ENCODE results near the gene KRTAP1-1.
"Not testable (repeated sequence)": the region's sequence is repeated elsewhere in the genome, so short reads cannot be mapped to it uniquely, and the experiment has no call there.

KRTAP1-1 gene

GRCh38 chr17:41065829-41066624 is 24.8 kb upstream of the KRTAP1-1 start, which contains the start of gene KRTAP2-4:
Gene KRTAP2-4 (minus strand): TSS chr17:41065879. CDS start chr17:41065845, 34 bp downstream.
- Histone ChIP-seq H3K27ac (ENCODE audit: low read depth, low read length) (no peak within 1 kb of the TSS), H3K4me3 (ENCODE audit: low read depth in 1 of 2, low read length in 2 of 2) (no peak within 1 kb of the TSS), H3K4me1 (ENCODE audit: insufficient read depth, low read length) (no peaks in the 10 kb centered on the region), H3K27me3 (ENCODE audit: control insufficient read depth in 1 of 2, insufficient read depth in 2 of 2, low read length in 2 of 2) (no peaks in the 10 kb centered on the region), H3K36me3 (ENCODE audit: insufficient read depth, low read length) (no peaks in the 10 kb centered on the region), H3K9ac (ENCODE audit: low read length) (no peak within 1 kb of the TSS), H3K9me3 (ENCODE audit: low read length) (no peaks in the 10 kb centered on the region)

DNA sequence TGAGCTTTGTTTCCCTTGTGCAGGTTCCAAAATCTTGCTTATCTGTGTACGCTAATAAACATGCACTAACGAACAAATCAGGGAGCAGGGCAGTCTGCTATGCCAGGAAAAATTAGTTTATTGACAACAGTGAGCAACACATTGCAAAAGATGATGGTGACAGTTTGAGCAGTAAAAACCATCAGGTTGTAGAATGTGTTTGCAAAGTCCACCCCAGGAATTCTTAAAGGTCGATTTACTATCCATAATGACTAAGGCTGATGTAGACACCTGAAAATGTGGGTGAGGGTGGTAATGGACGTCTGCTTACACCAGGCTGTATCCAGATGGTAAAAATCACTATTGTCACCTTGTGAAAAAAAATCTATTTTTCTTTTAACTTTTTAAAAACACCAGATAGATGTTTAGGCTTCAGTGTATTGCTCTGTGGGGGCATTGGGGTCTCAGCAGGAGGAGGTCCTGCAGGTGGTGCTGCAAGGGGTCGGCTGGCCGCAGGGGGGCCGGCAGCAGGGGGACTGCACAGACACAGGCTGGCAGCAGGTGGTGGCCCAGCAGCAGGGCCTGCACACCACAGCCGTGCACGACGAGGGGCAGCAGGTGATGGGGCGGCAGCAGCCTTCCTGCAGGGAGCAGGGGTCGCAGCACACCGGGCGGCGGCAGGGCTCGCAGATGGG is 23.9 kb upstream of the KRTAP1-1 start:
- not testable (repeated sequence) for H3K9me3 ChIP-seq (ENCODE audit: low read length); H3K4me1 ChIP-seq (ENCODE audit: insufficient read depth, low read length); H3K27ac ChIP-seq (ENCODE audit: low read depth, low read length)

GRCh38 chr17:41064301-41064700 is 23.1 kb upstream of the KRTAP1-1 start:
- no peak overlapping the region for H3K27ac ChIP-seq (ENCODE audit: low read depth, low read length)
- H3K9ac ChIP-seq (ENCODE audit: low read length) = no peak overlapping the region
- no peaks in the 10 kb centered on the region for H3K27me3 ChIP-seq (ENCODE audit: control insufficient read depth in 1 of 2, insufficient read depth in 2 of 2, low read length in 2 of 2)
- no peaks in the 10 kb centered on the region for H3K9me3 ChIP-seq (ENCODE audit: low read length)
- H3K4me1 ChIP-seq (ENCODE audit: insufficient read depth, low read length) = no peaks in the 10 kb centered on the region
- no peak overlapping the region for H3K4me3 ChIP-seq (ENCODE audit: low read depth in 1 of 2, low read length in 2 of 2)
- no peaks in the 10 kb centered on the region for H3K36me3 ChIP-seq (ENCODE audit: insufficient read depth, low read length)

More for the DNA sequence above, 23.9 kb upstream of the KRTAP1-1 start:
- not testable (repeated sequence) for H3K9ac ChIP-seq (ENCODE audit: low read length); H3K27me3 ChIP-seq (ENCODE audit: control insufficient read depth in 1 of 2, insufficient read depth in 2 of 2, low read length in 2 of 2); H3K36me3 ChIP-seq (ENCODE audit: insufficient read depth, low read length); H3K4me3 ChIP-seq (ENCODE audit: low read depth in 1 of 2, low read length in 2 of 2)

DNA sequence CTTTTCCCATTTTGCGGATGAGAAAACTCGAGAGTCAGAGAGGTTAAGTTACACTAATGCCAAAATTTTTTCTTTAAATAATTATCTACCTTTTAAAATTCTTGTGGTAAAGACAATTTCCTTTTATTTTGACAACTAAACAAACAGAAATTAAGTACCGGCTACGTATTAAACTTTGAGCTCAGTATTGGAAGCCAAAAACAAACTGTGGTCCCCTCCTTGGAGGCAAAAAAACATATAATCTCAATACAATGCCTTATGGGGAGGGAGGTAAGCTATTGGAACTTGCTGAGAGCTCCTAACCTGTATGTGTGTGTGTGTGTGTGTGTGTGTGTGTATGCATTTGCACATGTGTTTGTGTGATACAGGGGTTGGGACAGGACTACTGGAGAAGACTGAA is 22.2 kb upstream of the KRTAP1-1 start:
- no peaks in the 10 kb centered on the region for H3K36me3 ChIP-seq (ENCODE audit: insufficient read depth, low read length)
- no peak overlapping the region for H3K27ac ChIP-seq (ENCODE audit: low read depth, low read length)
- no peak overlapping the region for H3K9ac ChIP-seq (ENCODE audit: low read length)
- no peaks in the 10 kb centered on the region for H3K4me1 ChIP-seq (ENCODE audit: insufficient read depth, low read length)
- H3K27me3 ChIP-seq (ENCODE audit: control insufficient read depth in 1 of 2, insufficient read depth in 2 of 2, low read length in 2 of 2) = no peaks in the 10 kb centered on the region
- no peaks in the 10 kb centered on the region for H3K9me3 ChIP-seq (ENCODE audit: low read length)
- H3K4me3 ChIP-seq (ENCODE audit: low read depth in 1 of 2, low read length in 2 of 2) = no peak overlapping the region

GRCh38 chr17:41061964-41062363 is 20.7 kb upstream of the KRTAP1-1 start:
- no peaks in the 10 kb centered on the region for H3K4me1 ChIP-seq (ENCODE audit: insufficient read depth, low read length)
- H3K9me3 ChIP-seq (ENCODE audit: low read length) = no peaks in the 10 kb centered on the region
- H3K4me3 ChIP-seq (ENCODE audit: low read depth in 1 of 2, low read length in 2 of 2) = no peak overlapping the region
- H3K27me3 ChIP-seq (ENCODE audit: control insufficient read depth in 1 of 2, insufficient read depth in 2 of 2, low read length in 2 of 2) = no peaks in the 10 kb centered on the region
- no peak overlapping the region for H3K9ac ChIP-seq (ENCODE audit: low read length)
- no peaks in the 10 kb centered on the region for H3K36me3 ChIP-seq (ENCODE audit: insufficient read depth, low read length)
- H3K27ac ChIP-seq (ENCODE audit: low read depth, low read length) = no peak overlapping the region

- Histone ChIP-seq H3K4me3 (ENCODE audit: low read depth in 1 of 2, low read length in 2 of 2) (no peak within 1 kb of the TSS), H3K36me3 (ENCODE audit: insufficient read depth, low read length) (no peaks in the 10 kb centered on the region), H3K9ac (ENCODE audit: low read length) (no peak within 1 kb of the TSS), H3K27me3 (ENCODE audit: control insufficient read depth in 1 of 2, insufficient read depth in 2 of 2, low read length in 2 of 2) (no peaks in the 10 kb centered on the region), H3K9me3 (ENCODE audit: low read length) (no peaks in the 10 kb centered on the region), H3K4me1 (ENCODE audit: insufficient read depth, low read length) (no peaks in the 10 kb centered on the region), H3K27ac (ENCODE audit: low read depth, low read length) (no peak within 1 kb of the TSS)
These were observed 18.9 kb upstream of the KRTAP1-1 start, which contains the start of gene KRTAP2-3 for GRCh38 chr17:41060052-41060604. Gene KRTAP2-3 (minus strand): TSS chr17:41060114. CDS start chr17:41060050, 64 bp downstream.

DNA sequence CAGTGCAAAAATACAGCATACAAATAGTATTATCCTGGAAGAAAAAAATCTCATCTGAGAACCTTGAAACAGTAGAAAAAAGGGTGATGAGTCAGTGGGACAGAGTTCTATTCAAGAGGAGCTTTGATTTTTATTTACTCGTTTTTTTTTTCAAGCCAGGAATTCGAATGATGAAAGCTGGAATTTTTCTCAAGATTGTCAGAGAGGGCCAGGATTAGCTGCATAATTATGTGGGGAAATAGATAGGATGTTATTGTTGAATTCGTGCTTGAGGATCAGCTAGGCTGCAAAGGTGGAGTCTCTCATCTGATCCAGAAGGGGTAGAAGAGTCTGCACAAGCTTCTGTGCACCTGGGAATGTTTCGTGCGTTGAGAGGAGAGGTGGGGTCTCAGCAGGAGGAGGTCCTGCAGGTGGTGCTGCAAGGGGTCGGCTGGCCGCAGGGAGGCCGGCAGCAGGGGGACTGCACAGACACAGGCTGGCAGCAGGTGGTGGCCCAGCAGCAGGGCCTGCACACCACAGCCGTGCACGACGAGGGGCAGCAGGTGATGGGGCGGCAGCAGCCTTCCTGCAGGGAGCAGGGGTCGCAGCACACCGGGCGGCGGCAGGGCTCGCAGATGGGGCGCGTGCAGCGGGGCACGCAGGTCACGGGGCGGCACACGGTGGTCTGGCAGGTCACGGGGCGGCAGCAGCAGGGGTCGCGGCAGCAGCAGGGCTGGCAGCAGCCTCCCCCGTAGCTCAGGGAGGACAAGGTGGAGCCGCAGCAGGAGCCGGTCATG is 18.2 kb upstream of the KRTAP1-1 start:
- not testable (repeated sequence) for H3K9me3 ChIP-seq (ENCODE audit: low read length); H3K27me3 ChIP-seq (ENCODE audit: control insufficient read depth in 1 of 2, insufficient read depth in 2 of 2, low read length in 2 of 2); H3K4me3 ChIP-seq (ENCODE audit: low read depth in 1 of 2, low read length in 2 of 2); H3K4me1 ChIP-seq (ENCODE audit: insufficient read depth, low read length); H3K9ac ChIP-seq (ENCODE audit: low read length); H3K27ac ChIP-seq (ENCODE audit: low read depth, low read length); H3K36me3 ChIP-seq (ENCODE audit: insufficient read depth, low read length)

DNA sequence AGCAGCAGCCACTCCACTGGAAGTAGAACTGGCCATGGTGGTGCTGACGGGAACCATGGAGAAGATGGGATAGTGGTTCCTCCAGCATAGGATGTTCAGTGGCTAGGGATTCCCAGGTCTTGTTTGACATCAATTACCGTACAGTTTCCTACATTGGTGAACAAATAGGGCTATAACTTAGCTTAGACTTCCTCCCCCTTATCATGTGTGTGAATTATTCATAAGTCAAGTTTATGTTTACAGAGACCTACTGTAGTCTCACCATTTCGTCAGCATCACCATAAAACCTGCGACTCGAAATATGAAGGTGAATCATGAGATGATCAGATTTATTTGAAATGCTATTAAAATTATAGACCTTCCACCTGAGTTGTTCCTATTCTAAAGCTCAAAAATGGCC is 17.5 kb upstream of the KRTAP1-1 start:
- H3K9ac ChIP-seq (ENCODE audit: low read length) = no peak overlapping the region
- H3K27ac ChIP-seq (ENCODE audit: low read depth, low read length) = no peak overlapping the region
- H3K4me3 ChIP-seq (ENCODE audit: low read depth in 1 of 2, low read length in 2 of 2) = no peak overlapping the region
- no peaks in the 10 kb centered on the region for H3K9me3 ChIP-seq (ENCODE audit: low read length)
- H3K4me1 ChIP-seq (ENCODE audit: insufficient read depth, low read length) = no peaks in the 10 kb centered on the region
- H3K36me3 ChIP-seq (ENCODE audit: insufficient read depth, low read length) = no peaks in the 10 kb centered on the region
- no peaks in the 10 kb centered on the region for H3K27me3 ChIP-seq (ENCODE audit: control insufficient read depth in 1 of 2, insufficient read depth in 2 of 2, low read length in 2 of 2)

GRCh38 chr17:41057547-41057946 is 16.3 kb upstream of the KRTAP1-1 start:
- Histone ChIP-seq H3K27ac (ENCODE audit: low read depth, low read length) (no peak overlapping the region), H3K36me3 (ENCODE audit: insufficient read depth, low read length) (no peaks in the 10 kb centered on the region), H3K4me3 (ENCODE audit: low read depth in 1 of 2, low read length in 2 of 2) (no peak overlapping the region), H3K4me1 (ENCODE audit: insufficient read depth, low read length) (no peaks in the 10 kb centered on the region), H3K27me3 (ENCODE audit: control insufficient read depth in 1 of 2, insufficient read depth in 2 of 2, low read length in 2 of 2) (no peaks in the 10 kb centered on the region), H3K9ac (ENCODE audit: low read length) (no peak overlapping the region), H3K9me3 (ENCODE audit: low read length) (no peaks in the 10 kb centered on the region)

DNA sequence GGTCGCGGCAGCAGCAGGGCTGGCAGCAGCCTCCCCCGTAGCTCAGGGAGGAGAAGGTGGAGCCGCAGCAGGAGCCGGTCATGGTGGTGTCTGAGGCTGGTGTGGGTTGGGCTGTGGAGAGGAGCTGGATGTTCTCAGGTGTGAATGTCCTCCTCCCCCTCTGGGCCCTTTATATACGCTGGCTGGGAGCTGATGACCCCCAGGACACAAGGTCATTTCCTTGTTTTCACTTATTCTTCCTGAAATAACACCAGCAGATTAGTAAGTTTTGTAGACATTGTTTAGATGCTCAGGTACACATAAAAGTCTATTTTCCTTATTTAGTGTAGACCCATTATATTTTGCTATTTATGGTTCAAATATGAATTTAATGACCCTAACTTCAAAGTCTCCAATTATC is 13.9 kb upstream of the KRTAP1-1 start, which contains the start of gene KRTAP2-2:
TSS of gene KRTAP2-2 (minus strand) at position 101 of the 400 bp plus-strand sequence. CDS start at position 82, 19 bp downstream.
- not testable (repeated sequence) for H3K4me1 ChIP-seq (ENCODE audit: insufficient read depth, low read length); H3K9me3 ChIP-seq (ENCODE audit: low read length); H3K27ac ChIP-seq (ENCODE audit: low read depth, low read length); H3K36me3 ChIP-seq (ENCODE audit: insufficient read depth, low read length); H3K9ac ChIP-seq (ENCODE audit: low read length); H3K4me3 ChIP-seq (ENCODE audit: low read depth in 1 of 2, low read length in 2 of 2); H3K27me3 ChIP-seq (ENCODE audit: control insufficient read depth in 1 of 2, insufficient read depth in 2 of 2, low read length in 2 of 2)

DNA sequence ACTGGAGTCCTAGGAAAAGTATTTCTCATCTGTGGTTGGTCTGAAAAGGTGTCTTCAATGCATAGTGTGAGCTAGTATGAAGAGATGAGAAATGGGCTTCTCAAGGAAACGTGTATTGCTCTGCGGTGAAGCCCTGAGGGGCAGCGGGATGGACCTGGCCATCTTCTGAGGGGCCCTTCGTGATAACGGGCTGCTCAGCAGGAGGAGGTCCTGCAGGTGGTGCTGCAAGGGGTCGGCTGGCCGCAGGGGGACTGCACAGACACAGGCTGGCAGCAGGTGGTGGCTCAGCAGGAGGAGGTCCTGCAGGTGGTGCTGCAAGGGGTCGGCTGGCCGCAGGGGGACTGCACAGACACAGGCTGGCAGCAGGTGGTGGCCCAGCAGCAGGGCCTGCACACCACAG is 13.3 kb upstream of the KRTAP1-1 start:
- not testable (repeated sequence) for H3K27ac ChIP-seq (ENCODE audit: low read depth, low read length); H3K9me3 ChIP-seq (ENCODE audit: low read length); H3K4me3 ChIP-seq (ENCODE audit: low read depth in 1 of 2, low read length in 2 of 2); H3K9ac ChIP-seq (ENCODE audit: low read length); H3K4me1 ChIP-seq (ENCODE audit: insufficient read depth, low read length); H3K36me3 ChIP-seq (ENCODE audit: insufficient read depth, low read length); H3K27me3 ChIP-seq (ENCODE audit: control insufficient read depth in 1 of 2, insufficient read depth in 2 of 2, low read length in 2 of 2)
